ENCODE results near the gene SAFB2.
"Not testable (repeated sequence)": the region's sequence is repeated elsewhere in the genome, so short reads cannot be mapped to it uniquely, and the experiment has no call there.

Gene SAFB2

GRCh38 chr19:5632241-5632612 is 9.7 kb upstream of the SAFB2 start:
- DNase-seq, result no peak

GRCh38 chr19:5631567-5632240 is 9.1 kb upstream of the SAFB2 start:
- DNase-seq, result no peak

- DNase-seq, result no peak
Observed at GRCh38 chr19:5628919-5629481, 6.4 kb upstream of the SAFB2 start.

DNA sequence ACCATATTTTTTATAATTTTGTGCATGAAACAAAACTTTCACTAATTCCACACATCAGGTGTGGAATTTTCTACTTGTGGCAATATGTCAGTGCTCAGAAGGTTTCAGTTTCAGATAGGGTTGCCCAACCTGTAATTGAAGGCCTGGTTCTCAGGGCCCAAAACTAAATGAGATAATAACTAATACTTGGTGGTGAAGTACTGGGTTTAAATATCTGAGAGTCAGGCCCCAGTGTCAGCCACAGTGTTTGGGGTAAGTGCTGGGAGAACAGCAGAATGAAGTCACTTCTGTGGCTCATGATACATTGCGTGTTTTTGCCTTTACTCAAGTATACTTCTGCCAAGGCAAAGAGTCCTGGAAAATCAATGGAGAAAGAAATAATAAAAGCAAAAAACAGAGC is 5.9 kb upstream of the SAFB2 start:
- DNase-seq, result no peak

GRCh38 chr19:5627395-5627904 is 4.9 kb upstream of the SAFB2 start:
- DNase-seq, result no peak

GRCh38 chr19:5625641-5626040 is 3.1 kb upstream of the SAFB2 start:
- DNase-seq, result no peak

- no peak for DNase-seq
Observed at GRCh38 chr19:5624741-5625278, 2.2 kb upstream of the SAFB2 start.

GRCh38 chr19:5624018-5624663 is 1.6 kb upstream of the SAFB2 start:
- no peak for DNase-seq

GRCh38 chr19:5623397-5624017 is 931 bp upstream of the SAFB2 start:
- no peak for DNase-seq

- DNase-seq, result no peak
Observed at GRCh38 chr19:5621945-5622464, 571 bp downstream of the SAFB2 start.

- DNase-seq, result no peak
Observed at GRCh38 chr19:5621311-5621944, 1.1 kb downstream of the SAFB2 start.

GRCh38 chr19:5619946-5620345 is 2.6 kb downstream of the SAFB2 start:
- no peak for DNase-seq

GRCh38 chr19:5618591-5618990 is 4.0 kb downstream of the SAFB2 start:
- DNase-seq, result no peak

GRCh38 chr19:5617080-5617479 is 5.5 kb downstream of the SAFB2 start:
- no peak for DNase-seq

DNA sequence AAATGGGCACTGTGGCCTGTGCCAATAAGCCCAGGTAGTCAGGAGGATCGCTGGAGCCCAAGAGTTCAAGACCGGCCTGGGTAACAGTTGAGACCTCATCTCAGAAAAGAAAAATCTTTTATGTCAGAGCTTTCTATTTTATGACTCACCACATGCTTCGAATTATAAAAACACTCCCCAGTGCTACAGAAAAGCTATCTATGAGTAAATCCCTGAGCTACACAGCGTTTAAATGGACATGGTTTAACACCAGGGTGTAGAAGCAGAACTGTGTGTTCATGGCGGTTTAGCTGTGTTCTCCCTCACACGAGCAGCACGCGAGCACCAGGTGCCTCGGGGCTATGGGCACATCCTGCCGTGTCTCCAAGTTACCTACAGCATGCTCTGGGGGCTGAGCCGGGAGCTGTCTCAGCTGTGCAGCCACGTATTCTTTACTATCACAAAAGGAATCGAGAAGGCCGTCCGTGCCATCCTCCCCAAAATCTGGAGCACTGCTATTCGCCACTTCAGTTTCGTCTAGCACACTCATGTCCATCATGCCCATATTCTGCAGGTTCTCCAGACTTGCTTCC is 6.7 kb downstream of the SAFB2 start:
- DNase-seq, result no peak

DNA sequence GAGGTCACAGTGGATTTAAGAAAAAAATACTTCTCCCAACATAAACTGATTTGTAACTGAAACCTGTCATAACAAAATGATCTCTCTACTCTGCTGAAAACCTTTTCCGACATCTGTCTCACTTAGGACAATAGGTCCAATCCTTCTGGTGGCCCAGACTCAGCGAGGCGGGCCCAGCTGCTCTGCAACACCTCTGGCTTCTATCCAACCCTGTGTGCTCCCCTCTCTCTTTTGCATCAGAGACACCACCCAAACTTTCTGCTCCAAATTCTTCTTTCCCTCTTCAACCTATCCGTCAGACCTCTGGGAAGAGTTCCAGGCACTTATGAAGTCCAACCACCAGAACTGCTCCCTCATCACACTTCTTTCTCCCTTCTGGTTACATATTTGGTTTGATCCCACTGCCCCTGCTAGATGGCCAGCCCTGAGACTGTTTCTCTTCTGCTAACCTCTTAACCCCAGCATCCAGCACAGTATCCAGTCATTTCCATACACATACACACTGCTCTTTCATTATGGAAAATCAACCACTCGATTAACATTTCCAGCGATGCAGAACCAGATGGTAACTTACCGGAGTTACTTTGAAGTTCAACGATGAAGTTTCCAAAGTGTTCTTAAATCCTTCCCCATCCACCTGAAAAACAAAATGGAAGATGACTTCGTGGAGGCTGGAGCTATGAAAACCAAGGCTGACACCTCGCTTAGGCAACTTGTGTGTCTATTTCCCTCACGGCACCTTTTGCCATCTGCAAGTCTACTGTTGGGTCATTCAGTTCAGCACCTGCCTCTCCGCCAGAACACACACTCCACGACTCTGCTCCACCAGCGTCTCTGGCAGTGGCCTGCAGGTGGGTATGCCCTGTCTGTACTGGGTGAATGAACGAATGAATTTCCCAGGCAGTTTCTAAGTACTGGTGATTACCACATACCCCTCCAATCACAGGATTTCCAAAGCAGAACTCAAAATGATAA is 9.4 kb downstream of the SAFB2 start:
- DNase-seq, result no peak

DNA sequence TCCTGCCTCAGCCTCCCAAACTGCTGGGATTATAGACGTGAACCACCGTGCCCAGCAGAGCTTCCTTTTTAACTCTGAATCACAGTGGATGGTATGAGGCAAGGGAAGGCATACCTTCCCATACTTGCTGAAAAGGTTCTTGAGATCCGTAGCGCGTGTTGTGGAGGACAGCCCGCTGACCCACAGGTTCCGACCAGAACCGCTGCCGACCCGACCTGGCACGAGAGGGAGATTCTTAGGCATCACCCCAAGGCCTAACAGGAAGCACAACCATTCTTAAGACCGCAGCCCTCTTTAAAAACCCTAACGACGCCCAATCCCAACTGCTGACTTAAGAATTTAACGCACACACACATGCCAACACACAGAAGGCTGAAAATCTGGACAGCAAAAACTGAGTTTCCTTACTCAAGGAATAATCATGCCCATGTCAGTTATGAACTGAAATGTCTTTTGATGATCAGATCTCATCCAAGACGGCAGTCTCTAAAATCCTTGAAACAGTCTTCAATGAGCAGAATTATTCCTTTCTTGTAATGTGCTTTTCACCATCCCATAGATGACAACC is 12.6 kb downstream of the SAFB2 start:
- DNase-seq, result no peak

- DNase-seq, result not testable (repeated sequence)
Observed at GRCh38 chr19:5608766-5609165, 13.8 kb downstream of the SAFB2 start.

DNA sequence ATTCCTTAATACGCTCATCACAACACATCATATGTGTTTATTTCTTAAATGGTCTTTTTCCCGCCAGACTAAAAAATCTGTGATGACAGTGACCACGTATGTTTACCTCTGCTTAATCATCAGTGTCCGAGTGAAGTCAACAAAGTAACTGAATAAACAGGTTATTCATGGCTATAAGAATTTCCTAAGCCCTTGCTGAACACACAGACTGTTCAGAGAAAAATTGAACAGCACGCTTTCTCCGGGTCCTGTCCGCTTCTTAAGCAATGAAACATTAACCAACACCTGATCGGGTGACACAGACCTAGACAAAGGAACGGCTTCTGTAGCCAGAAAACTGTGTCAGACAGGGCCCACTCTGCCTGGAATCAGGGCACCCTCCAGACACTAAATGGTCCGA is 14.3 kb downstream of the SAFB2 start:
- DNase-seq, result no peak

DNA sequence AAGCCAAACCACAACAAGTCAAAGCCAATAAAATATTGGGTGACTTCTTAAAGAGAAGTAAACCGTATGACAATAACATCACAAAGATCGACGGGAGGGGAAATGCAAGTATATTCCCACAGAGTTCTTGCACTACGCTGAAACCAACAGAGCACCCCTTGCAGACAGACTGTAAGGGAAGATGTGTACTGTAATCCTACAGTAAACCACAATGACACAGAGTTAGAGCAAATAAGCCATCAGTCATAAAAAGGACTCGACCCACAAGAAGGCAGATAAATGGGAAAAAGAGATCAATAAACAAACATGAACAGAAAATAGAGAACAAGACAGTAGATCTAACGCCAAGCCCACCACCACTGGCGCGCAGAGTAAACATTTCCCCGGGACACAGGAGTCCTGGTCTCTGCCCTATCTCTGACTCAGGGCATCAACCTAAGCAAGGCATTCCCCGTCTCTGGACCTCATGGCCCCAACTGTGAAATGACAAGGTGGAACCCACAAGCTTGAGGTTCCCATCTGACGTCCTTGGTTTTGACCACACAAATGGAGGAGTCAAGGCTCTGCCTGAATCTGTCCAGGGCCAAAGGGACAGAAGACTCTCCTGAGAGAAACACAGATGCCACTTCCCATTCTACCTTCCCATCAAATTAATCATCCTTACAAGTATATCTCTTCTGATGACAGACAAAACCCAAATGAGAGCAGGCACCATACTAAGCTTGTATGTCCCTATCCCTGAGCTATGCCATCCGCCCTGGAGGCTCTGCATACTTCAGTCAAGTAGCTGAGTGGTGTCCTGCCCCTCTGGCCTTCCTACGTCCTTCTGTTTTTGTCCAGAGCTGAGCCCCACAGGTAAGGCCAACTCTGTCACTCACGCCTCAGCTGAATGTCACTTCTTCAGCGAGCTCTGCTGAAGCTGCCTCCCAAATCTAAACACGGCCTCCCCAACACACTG is 15.0 kb downstream of the SAFB2 start:
- no peak for DNase-seq
